GM19328 (cell line): Measurements from ENCODE around the gene SLC29A1.
"Not testable (repeated sequence)": the region's sequence is repeated elsewhere in the genome, so short reads cannot be mapped to it uniquely, and the experiment has no call there.

Experiments
- ATAC-seq: cut with Tn5 transposase; IDR thresholded peaks from one replicate; pipeline ENCODE4 v1.9.1; 2021; ENCODE audit warnings: mild to moderate bottlenecking, moderate library complexity; ENCODE audit not compliant: unreplicated experiment

The SLC29A1 gene

GRCh38 chr6:44223319-44224028, at the start of gene SLC29A1:
SLC29A1 (plus strand) TSS chr6:44223595; CDS start chr6:44227314, 3,719 bp downstream.
- peak; percentile 38 for ATAC-seq

DNA sequence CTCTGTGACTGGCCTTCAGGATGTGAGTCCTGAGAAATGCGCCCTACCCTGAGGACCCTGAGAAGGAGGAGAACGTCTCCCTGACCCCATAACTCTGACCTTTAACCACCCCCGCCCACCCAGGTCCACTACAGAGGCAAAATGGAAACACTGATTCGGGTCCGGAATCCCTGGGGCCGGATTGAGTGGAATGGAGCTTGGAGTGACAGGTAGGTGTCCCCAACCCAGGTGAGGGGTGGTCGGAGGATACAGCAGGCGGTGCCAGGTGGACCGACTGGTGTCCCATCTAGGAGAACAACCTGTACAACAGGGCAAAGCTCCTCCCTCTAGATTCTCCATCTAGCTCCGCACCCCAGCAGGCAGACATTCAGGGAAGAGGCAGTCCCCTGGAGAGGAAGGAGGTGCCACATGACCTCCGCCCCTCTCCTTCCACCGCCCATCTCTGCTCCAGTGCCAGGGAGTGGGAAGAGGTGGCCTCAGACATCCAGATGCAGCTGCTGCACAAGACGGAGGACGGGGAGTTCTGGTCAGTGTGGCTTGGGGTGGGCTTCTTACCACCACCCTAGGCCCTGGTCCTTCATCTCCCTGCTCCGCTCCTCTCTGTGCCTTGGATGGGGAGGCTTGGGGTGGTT, 47.1 kb upstream of the SLC29A1 start:
- ATAC-seq, result no peak

DNA sequence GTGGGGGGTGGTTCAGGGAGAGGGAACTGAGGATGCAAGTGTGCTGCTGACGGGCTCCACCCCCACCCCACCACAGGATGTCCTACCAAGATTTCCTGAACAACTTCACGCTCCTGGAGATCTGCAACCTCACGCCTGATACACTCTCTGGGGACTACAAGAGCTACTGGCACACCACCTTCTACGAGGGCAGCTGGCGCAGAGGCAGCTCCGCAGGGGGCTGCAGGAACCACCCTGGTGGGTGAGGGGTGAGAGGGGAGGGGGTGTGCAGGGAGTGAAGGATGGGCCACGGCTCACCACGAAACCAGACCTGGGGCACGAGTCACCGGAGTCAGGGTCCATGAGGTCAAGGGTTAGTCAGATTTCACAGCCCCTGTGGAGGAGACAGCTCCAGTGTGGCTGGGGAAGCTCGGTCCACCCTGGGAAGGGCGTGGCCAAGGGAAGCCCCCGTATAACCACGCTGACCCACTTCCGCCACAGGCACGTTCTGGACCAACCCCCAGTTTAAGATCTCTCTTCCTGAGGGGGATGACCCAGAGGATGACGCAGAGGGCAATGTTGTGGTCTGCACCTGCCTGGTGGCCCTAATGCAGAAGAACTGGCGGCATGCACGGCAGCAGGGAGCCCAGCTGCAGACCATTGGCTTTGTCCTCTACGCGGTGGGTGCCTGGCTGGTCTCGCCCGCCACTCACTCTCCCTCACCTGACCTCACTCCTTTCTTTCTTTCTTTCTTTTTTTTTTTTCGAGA, 46.5 kb upstream of the SLC29A1 start:
- no peak for ATAC-seq

- ATAC-seq, result no peak
Measured at GRCh38 chr6:44177691-44178423, 45.5 kb upstream of the SLC29A1 start.

- ATAC-seq, result no peak
Measured at GRCh38 chr6:44178424-44179071, 44.8 kb upstream of the SLC29A1 start.

- no peak for ATAC-seq
Measured at GRCh38 chr6:44179072-44179536, 44.3 kb upstream of the SLC29A1 start.

- ATAC-seq, result no peak
Measured at GRCh38 chr6:44179648-44180047, 43.7 kb upstream of the SLC29A1 start.

DNA sequence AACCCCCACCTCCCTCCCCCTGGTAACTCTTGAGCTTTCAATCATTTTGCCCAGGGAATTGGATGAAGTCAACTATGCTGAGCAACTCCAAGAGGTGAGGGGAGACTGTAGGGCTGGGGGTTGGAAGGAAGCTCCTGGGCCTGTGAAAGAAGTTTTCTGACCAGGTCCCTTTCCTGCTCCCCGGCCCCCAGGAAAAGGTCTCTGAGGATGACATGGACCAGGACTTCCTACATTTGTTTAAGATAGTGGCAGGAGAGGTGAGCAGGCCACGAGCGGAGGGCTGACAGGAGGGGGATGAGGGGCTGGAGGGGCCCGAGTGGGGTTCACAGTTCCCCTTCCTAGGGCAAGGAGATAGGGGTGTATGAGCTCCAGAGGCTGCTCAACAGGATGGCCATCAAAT, 43.0 kb upstream of the SLC29A1 start:
- ATAC-seq, result no peak

GRCh38 chr6:44180886-44181285, 42.5 kb upstream of the SLC29A1 start:
- no peak for ATAC-seq

DNA sequence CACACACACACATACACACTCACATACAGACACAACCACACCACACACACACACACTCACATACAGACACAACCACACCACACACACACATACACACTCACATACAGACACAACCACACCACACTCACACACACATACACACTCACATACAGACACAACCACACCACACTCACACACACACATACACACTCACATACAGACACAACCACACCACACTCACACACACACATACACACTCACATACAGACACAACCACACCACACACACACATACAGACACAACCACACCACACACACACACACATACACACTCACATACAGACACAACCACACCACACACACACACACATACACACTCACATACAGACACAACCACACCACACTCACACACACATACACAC, 41.6 kb upstream of the SLC29A1 start:
- not testable (repeated sequence) for ATAC-seq

DNA sequence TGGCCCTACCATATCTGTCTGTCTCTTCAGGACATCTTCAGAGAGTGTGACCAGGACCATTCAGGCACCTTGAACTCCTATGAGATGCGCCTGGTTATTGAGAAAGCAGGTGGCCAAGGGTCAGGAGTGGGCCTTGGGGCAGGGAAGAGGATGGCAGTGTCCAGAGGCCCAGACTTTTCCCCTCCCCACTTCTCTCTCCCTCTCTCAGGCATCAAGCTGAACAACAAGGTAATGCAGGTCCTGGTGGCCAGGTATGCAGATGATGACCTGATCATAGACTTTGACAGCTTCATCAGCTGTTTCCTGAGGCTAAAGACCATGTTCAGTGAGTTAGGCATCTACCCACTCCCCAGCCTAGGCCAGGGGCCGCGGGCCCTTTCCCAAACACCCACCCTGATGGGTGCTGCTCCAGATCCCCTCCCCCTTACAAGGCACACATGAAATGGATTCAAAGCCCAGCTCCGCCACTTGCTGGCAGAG, 40.4 kb upstream of the SLC29A1 start:
- no peak for ATAC-seq

DNA sequence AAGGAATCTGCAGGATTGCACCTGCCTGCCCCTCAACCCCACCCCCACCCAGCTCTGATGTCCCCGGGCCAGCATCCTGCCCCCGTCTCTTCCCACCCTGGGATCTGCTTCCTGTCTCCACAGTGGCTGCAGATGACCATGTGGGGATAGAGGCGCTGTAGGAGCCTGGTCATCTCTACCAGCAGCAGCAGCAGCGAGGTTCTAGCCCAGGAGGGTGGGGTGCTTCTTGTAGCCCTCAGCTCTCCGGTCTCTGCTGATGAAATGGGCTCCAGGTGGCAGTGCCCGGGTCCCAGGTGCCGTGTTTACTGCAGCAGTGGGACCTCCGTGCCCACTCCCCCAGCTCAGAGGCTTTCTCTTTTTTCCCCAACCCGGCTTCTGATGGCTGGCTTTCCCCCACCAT, 39.6 kb upstream of the SLC29A1 start:
- no peak for ATAC-seq

- ATAC-seq, result not testable (repeated sequence)
Measured at GRCh38 chr6:44185356-44185755, 38.0 kb upstream of the SLC29A1 start.

- no peak for ATAC-seq
Measured at GRCh38 chr6:44185953-44186634, 37.3 kb upstream of the SLC29A1 start.

GRCh38 chr6:44186635-44187025, 36.8 kb upstream of the SLC29A1 start:
- no peak for ATAC-seq

GRCh38 chr6:44188819-44189218, 34.6 kb upstream of the SLC29A1 start:
- no peak for ATAC-seq

DNA sequence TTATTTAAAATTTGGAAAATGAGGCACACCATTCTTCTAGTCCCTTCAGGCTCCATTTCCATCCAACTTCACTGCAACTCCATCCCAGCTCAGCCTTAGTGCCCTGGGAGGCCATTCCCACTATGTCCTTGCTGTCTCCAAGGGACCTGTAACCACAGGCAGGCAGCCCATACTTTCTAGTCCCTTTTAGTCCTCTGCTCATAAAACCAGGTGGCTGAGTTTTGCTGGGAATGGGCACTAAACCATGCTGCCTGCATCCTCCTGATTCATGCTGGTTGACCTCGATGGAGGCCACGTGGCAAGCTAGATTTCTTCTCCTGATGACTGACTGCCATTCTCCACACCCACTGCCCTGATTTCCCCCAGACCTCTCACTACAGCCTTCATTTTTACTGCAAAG, 34.1 kb upstream of the SLC29A1 start:
- no peak for ATAC-seq

DNA sequence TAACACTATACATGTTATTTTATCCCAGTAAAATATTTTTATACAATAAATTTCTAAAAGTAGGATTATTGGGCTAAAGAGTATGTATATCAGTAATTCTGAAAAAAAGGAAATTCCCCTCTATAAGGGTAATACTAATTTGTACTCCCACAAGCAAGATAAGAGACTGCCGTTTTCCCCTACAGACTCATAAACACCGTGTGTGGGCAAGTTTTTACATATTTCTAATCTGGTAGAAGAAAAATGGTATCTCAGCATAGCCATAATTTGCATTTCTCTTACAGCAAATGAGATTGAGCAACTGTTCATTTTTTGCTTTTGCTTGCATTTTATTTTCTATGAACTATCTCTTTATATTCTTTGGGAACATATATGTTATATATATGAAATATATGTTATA, 32.7 kb upstream of the SLC29A1 start:
- ATAC-seq, result no peak

DNA sequence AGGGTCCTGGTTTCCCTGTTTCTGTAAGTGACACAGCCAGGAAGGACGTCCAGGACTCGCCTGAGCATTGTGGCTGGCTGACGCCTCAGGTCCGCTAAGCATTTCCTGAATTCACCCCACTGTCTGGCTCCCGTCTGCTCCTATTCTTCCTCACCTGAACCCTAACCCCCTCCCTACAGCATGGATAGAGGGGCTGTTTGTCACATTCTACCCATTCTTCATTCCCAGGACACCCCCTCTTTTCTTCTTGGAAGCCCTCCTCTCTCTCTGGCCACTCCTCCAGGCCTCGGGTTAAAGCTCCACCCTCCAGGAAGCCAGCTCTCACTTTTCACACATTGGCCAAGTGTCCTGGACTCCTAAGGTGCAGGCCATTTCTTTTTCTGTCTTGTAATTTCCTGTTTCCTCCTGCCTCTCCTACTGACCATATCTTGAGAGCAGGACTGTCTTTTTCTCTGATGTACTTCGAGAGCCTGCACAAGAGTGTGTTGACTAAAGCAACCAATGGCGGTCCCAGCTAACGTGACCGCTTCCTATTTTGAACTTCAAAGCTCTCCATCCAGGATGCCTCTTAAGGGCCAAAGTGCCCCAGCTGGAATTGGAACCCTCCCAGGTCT, 30.9 kb upstream of the SLC29A1 start:
- no peak for ATAC-seq
